IPS-NIHi7 (cell line): ENCODE measurements around the gene LVRN.
A peak's percentile ranks its signal among the peaks of the same experiment; 100 is the strongest.

Experiments
- DNase-seq: peaks from one replicate; pipeline ENCODE4 v3.0.0; 2012; ENCODE audit warnings: mixed read lengths; ENCODE audit errors: extremely low spot score

The LVRN gene

DNA sequence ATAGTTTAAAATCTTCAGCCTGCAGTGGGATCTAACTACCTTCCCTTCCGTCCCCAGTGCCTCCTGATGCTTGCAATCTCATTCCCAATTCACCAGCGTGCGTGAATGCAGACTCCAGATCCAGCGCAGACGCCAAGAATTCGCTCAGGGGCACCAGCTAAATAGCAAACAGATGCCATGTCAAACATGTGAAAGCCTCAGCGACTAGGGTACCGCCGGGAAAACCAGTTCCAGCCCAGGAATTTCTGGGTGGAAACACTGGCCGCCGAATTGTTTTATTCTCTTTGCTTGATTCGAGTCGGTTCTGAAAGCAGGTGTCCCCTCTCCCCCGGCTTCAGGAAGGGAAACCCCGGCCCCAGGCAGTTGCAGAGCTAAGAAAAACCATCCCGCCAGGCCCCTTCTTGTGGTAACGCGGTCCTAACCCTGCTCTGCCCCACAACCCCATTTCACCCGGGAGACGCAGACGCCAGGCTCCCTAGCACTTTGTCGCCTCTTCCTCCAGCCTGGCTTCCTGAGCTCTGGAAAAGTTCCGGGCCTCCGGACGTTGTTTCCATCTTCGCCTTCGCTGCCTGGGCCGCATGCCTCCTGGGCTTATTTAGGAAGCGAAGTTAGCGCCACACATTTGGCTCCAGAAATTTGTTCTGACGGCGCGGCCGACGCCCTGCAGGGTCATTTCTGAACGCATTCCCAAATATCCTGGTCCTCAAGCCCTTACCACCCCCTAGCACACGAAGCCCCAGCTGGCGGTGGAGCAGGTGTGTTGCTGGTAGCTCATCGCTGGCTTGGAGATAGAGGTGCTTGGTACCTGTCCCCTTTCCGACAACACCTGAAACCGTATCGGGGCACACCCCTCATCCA is 665 bp upstream of the LVRN start:
- DNase-seq, result peak; percentile 57

DNA sequence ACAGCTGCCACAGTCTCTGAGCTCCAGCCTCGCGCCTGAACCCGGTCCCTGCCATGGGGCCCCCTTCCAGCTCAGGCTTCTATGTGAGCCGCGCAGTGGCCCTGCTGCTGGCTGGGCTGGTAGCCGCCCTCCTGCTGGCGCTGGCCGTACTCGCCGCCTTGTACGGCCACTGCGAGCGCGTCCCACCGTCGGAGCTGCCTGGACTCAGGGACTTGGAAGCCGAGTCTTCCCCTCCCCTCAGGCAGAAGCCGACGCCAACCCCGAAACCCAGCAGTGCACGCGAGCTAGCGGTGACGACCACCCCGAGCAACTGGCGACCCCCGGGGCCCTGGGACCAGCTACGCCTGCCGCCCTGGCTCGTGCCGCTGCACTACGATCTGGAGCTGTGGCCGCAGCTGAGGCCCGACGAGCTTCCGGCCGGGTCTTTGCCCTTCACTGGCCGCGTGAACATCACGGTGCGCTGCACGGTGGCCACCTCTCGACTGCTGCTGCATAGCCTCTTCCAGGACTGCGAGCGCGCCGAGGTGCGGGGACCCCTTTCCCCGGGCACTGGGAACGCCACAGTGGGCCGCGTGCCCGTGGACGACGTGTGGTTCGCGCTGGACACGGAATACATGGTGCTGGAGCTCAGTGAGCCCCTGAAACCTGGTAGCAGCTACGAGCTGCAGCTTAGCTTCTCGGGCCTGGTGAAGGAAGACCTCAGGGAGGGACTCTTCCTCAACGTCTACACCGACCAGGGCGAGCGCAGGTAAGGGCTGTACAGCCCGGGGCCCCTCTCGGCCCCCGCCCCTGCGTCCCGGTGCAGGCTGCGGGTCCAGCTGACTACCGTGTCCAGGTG is 509 bp downstream of the LVRN start:
- peak; percentile 56 for DNase-seq

DNA sequence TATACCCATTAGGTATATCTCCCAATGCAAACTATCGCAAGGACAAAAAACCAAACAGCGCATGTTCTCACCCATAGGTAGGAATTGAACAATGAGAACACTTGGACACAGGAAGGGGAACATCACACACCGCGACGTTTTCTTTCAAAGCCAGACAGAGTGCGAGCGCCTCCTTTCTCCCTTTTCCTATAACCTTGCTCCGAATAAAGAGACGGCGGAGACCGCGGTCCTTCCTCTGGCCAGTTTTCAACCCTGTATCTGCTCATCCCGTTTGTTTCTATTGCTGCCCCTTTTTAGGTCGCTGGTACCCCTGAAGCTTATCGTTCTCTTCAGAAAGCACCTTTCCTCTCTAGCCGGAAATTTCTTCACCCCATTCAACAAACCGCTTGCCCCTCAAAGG is 1.3 kb downstream of the LVRN start:
- peak; percentile 52 for DNase-seq

DNA sequence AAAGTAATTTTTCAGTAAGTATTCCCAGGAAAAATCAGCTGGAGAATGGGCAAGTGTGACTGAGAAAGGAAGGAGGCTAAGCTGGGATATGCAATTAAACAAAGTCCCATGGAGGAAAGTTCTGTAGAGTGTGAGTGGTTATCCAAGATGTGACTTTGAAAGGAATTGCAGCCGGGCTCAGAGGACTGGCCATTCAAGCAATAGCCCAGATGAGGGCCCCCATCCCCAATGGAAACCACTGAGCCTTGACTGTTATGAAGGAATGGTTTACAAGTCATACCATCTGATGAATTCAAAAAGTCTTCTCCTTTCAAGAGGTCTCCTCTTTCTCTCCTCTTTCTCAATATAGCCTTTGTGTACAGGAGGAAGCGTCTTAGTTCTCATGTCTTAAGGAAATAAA is 6.5 kb downstream of the LVRN start:
- DNase-seq, result peak; percentile 24

DNA sequence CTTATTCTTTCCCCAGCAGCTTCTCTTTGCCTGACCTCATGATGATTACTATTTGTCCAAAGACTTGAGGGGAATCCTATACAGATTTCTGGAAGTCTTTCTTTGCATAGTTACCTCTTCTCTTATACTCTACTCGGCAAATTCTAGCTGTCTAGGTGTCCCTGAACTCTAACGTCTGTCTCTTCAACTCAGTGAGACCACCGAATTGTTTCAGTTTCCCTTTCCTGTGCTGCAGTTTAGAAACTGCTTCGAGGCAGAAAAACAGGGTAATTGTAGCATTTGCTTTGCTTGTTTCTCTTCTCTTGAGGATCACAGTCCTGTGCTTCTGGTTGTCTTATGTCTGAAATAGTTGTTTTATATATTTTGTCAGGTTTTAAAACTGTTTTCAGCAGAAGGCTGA is 14.8 kb downstream of the LVRN start:
- no peak for DNase-seq

DNA sequence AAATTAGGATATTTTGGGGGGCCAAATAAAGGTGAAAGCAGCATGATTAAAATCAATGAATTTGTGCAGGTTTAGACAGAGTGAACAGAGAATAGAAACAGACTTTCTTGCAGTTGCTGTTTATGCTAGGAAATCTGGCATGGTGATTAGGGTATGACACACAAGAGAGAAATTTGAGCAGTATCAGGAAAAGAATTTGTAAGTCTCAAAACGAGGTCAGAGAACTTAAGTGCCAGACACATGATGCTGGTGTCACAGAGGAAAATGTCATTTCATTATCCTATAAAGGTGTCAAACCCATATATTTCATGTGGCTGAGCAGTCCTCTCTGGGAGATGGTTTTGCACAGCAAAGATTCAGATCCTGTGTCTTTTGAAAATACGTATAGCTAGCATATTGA is 15.7 kb downstream of the LVRN start:
- DNase-seq, result no peak

DNA sequence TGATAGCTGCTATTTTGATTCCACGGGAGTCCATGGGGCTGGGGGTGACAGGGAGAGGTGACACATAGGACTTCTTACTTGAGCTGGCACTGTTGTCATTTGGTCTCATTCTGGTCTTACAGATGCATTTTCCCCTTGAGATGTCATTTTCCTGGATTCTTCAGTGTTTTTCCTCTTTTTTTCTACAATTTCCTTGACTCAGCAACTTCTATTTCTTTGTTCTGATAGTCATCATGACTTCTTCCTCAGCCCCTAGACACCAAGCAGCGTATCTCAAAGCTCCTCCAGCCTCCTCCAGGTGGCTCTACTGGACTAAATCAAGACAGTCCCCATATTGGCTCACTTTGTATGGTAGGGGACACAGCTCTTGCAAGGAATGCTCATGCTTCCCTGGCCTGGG is 16.5 kb downstream of the LVRN start:
- no peak for DNase-seq

DNA sequence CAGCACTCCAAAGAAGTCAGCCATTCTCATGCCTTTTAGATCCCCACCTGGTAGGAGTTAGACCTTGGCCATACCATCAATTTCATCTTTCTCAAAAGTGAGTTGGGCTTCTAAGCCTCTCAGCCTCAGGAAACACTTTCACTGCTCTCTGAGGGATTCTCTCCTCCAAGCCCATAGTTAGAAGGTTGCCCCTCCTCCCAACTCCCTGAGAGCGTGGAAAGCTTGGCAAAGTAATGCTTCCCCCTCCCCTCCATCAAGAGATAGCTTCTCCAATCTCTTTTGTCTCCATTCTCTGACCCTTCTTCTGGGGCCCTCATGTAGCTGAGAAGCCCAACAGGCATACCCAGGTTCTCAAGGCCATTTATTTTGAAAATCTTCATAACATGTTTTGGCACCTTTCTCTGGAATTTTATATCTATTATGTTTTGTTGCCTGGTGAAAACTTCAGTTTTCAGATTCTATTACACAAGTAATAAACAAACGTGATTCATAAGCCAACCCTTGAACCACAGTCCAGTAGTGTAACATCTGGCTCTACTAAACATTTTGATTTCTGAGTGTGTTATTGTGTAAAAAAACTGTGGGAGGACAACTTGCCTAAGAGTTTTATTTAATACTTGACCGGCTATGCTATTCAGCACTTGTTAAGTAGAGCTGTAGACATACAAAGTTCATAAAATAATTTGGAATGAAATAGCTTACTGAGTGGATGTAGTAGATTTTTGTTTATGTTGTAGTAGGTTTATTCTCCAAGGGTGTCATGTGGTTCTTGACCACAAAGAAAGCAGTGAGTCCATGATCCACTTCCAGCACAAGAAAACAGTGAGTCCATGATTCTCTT is 17.1 kb downstream of the LVRN start:
- DNase-seq, result no peak

DNA sequence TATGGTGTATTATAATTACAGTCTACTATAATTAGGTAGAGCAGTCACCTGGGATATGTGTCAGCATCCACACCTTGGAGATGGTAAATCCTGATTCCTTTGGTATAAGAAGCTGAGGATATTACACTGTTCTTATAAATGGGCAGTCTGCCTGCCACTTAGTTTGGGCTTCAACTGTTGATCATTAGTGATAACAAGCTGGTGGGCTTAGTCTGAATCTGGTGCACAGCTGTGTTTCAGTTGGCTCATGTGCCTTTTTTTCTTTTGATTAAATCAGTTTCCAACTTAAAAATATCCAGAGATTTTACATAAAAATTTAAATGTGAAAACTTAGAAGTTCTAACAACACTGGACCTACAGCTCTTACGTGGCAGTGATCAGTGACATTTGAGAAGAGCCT is 21.2 kb downstream of the LVRN start:
- DNase-seq, result no peak

DNA sequence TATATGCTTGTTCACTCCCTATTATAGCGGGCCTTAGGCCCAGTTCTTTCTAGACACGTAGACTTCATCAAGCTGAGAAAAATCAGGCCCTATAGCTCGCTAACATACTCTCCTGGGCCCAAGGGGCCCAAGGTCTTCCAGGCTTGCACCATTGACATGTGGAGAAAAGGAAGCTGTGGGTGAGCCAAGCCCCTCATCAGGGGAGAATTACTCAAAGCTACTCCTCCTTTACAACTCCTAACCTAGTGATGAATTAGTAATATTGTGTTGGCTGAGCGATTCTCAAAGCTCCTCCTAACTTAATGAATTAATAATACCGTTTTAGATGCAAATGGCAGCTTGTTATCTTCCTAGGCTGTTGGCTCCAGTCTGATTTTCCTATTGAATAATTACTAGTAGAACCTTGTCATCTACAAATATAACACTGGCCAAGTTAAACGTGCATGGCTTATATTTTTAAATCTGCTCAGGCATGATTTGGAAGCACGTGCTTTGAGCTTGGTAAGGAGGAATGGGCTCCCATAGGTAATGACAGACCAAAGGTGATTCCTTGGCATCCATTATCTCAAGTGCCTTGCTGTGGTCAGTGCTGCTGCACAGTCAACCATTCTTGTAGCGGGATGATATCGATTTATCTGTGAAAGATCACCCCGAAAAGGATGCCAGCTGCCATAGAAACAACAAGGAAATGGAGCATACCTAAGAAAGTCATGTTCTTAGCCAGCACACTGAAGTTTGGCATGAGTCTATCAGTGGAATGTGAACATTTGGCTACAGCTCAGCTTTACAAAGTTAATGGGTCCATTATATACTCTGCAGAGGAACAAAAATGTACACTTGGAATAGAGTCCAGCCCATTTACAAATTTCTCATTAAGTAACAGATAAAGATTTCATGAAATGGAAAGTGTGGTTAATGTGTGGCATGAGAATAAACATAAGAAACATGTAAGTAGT is 23.8 kb downstream of the LVRN start:
- DNase-seq, result no peak

DNA sequence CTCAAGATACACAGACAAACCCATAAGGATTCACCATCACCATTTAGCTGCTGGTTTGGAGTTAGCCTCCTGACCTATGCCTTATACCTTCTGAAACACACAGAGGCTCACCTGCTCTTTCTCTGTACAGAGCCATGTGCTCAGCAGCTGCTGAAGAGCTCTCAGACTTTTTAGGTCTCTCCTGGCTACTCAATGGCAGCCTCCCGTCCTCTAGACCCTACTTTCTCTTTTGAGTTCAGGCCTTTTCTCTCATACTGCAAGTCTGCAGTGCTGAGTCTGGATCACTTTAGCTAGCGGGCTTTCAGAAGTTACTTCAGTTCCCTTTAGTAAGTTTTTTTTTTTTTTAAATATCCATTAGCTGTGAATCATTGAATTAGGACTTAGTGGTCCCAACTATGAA is 25.7 kb downstream of the LVRN start:
- DNase-seq, result no peak

DNA sequence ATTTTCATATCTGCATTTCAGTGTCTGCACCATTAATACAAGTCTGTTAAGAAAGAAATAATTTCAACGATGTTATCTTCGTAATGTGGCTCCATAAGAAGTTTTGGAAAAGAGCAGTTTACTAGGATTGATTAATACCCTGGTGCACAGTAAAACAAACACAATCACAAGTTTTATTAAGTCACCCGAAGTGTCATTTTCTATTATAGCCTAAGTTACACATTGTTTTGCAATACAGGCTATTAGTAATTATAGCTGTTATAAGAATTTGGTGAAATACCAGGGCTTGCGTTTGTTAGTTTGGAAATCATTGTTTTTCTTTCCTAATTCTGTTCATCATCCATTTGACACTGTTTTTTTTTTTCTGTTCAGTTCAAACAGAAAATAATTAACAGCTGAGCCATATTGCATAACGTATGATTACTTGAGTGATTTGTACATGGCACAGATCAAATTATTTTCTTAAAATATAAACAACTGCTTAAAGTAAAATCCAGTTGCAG is 30.6 kb downstream of the LVRN start:
- DNase-seq, result no peak

DNA sequence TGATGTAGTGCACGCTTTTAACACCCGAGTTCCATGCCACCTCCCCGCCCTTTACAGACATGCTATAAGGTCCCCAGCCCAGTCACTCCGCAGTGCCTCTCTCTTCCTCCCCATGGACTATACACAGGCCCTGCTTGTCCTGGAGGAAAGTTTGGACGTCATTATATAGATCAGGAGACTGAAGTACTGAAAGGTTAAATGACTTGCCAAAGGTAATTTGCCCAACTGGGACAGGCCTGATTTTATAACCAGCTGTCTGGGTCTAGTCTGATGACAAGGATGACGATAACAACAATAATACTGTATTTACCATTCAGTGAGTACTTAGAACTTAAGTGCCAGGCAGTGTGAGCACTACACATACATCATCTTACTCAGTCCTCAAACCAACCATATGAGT is 33.1 kb downstream of the LVRN start:
- DNase-seq, result no peak

DNA sequence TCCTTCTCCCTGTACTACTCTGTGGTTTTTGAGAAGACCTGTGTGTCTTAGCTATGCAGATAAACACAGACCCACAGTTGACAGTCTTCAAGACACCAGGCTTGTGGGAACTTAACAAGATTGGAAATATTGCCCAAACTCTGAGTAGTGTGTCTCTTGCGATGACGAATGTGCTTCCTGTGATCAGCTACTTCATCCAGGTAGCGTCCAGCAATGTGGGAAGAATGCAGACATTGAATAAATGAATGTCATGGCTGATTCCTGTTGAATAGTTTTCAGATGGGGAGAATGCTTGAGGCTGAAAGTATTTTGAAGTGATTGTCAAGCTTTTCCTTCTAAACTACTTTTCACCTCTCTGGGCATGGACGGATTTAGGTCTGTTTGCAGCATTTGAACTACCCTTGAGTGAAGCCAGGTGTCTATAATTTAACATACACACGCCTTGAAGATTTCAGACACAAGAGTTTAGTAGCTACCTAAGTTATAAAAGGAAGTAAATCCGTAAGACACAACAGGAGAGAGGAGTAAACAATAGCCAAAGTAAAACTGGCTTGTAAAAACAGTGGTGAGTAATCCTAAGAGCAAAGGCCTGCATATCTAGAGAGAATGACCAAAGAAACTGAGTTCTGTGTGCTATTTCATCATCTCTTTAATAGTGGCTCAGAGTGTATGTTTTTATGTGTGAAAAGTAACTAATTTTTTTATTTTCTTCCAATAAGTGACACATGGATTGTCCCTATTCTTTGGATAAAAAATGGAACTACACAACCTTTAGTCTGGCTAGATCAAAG is 40.0 kb downstream of the LVRN start:
- no peak for DNase-seq

DNA sequence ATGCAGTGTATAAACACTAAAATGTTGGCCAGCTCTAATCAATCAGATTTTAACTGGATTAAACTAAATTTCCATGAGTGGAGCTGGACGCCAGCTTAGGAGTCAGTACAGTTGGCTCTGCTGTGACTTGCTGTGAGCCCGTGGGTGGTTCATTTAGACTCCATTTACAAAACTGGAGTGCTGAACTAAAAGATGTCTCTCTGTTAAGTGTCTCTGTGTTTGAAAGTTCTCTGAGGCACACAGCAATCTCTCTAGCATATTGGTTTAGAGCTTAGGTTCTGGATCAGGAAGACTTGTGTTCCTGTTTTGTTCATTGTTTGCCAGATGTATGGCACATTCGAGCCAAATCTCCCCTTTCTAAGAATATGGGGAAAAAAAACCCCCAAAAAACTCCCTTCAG is 42.0 kb downstream of the LVRN start:
- no peak for DNase-seq

DNA sequence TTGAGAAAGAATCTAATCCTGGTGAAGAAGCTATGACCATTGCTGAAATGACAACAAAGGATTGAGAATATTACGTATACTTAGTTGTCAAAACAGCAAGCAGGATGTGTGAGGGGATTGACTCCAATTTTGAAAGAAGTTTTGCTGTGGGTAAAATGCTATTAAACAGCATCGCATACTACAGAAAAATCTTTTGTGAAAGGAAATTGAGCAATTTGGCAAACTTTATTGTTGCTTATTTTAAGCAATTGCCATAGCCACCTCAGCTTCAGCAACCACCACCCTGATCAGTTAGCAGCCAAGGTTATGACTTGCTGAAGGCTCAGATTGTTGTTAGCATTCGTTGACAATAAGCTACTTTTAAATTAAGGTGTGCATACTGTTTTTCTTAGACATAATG is 47.5 kb downstream of the LVRN start:
- DNase-seq, result no peak

DNA sequence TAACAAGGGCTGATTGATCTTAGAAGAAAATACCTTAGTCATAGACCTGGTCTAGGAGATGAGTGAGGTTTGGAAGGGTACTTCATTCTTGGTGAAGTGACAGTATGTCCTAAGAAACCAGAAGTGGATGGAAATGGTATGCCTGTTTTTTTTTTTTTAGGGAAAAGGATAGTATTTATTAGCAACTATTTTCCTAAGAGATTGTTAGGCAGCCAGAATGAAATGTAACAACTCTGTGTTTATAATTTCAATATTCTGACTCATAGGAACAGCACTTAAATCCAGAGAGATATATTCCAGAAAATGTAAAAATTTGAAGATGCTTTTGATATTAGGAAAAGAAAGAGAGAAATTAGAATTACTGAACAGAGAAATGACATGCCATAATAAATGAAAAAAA is 48.8 kb downstream of the LVRN start:
- no peak for DNase-seq

DNA sequence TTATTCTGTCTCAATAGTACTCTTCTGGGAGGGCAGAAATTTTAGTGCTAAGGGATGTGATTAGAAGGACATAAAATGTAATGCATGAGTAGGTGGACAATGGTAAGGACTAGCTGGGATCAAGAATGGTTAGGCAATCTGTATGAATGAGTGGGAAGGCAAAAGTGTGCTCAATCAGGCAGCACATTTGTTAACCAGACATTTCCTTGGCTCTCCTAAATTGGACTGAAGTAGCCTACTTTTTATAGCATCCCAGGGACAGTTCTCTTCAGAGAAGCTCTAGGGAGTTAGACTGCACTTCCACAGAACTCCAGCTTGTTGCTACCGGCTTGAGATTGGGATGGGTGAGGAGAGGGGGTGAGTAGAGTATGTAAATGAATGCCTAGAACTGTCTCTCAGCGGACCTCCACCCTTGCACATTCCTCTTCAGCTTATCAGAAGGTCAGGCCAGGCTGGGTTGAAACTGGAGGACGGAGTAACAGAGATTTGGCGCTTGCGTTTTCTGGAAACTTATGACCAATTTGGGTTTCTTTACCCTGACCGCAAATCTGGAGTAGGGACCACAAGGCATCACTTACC is 51.0 kb downstream of the LVRN start:
- no peak for DNase-seq

DNA sequence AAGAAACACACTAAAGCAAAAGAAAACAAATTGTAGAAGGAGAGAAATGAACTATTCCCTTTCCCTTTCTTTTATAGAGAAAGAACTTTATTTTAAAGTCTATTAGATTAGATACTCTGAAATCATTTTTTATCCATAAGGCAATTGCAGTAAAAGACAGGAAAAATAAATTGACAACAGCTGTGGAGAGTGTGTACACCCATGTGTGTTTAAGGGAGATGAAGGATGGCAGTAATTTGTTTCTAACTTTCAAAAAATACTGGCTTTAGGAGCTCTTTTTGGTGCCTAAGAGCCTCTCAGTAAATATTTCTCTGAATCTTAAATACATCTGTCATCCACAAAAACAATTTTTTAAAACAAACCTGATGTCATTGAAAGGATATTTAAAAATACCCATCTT is 51.7 kb downstream of the LVRN start:
- DNase-seq, result no peak

DNA sequence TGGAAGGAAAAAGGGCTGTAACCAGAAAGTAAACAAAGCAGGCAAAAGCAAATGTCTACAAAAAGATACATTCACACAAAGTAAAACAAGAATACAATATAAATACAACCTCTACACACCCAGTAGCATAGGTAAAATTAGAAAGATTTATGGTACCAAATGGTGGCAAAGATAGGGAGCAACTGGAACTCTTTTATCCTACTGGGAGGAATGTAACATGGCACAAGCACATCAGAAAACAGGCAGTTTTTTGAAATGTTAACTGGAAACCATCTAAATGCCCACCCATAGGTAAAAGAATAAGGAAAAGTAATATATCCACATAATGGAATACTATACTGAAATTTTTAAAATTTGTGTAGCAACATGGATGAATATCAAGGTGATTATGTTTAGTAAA is 61.3 kb downstream of the LVRN start:
- DNase-seq, result no peak
